HG03175 (cell line): Measurements from ENCODE around the gene WDR90.
"Not testable (repeated sequence)": the region's sequence is repeated elsewhere in the genome, so short reads cannot be mapped to it uniquely, and the experiment has no call there.

ENCODE experiments used
- ATAC-seq: cut with Tn5 transposase; IDR thresholded peaks from one replicate; pipeline ENCODE4 v1.9.1; 2021; ENCODE audit warnings: mild to moderate bottlenecking, moderate library complexity; ENCODE audit not compliant: unreplicated experiment

Gene WDR90

GRCh38 chr16:704552-705380 is 55.6 kb downstream of the WDR90 start:
- ATAC-seq, result no peak

- ATAC-seq, result no peak
Observed at GRCh38 chr16:705431-706188, 56.4 kb downstream of the WDR90 start, which contains the start of gene FBXL16. Gene FBXL16 (minus strand): TSS chr16:705801. CDS start chr16:697405, 8,396 bp downstream.

GRCh38 chr16:706189-707061 is 57.3 kb downstream of the WDR90 start:
- ATAC-seq, result no peak

GRCh38 chr16:707062-707538 is 57.9 kb downstream of the WDR90 start:
- ATAC-seq, result no peak

- no peak for ATAC-seq
Observed at GRCh38 chr16:708019-708418, 58.9 kb downstream of the WDR90 start.

GRCh38 chr16:708959-709358 is 59.8 kb downstream of the WDR90 start:
- ATAC-seq, result no peak

GRCh38 chr16:709566-710499 is 60.7 kb downstream of the WDR90 start:
- ATAC-seq, result no peak

- ATAC-seq, result no peak
Observed at GRCh38 chr16:710500-711075, 61.4 kb downstream of the WDR90 start.

GRCh38 chr16:711084-711483 is 61.9 kb downstream of the WDR90 start:
- ATAC-seq, result no peak

- no peak for ATAC-seq
Observed at GRCh38 chr16:711548-712320, 62.6 kb downstream of the WDR90 start.

GRCh38 chr16:712740-713250 is 63.6 kb downstream of the WDR90 start:
- ATAC-seq, result not testable (repeated sequence)

GRCh38 chr16:714079-714478 is 64.9 kb downstream of the WDR90 start:
- no peak for ATAC-seq

- peak; percentile 75 for ATAC-seq
Observed at GRCh38 chr16:714558-715476, 65.7 kb downstream of the WDR90 start, which contains the start of gene METRN. Gene METRN (plus strand): TSS chr16:715118. CDS start chr16:715290, 172 bp downstream.

GRCh38 chr16:715477-716199 is 66.5 kb downstream of the WDR90 start:
- ATAC-seq, result peak; percentile 9

- ATAC-seq, result no peak
Observed at GRCh38 chr16:716200-716568, 67.0 kb downstream of the WDR90 start.

GRCh38 chr16:716768-717325 is 67.7 kb downstream of the WDR90 start:
- no peak for ATAC-seq
